ENCODE results near the gene TTC39B. TPM values are rescaled to one million over a fixed set of nuclear protein-coding genes. Genes with fewer than 3 reads are reported as not detected.

The TTC39B gene
- total and polyA plus RNA-seq, 2 donors (not counting 3 experiments of a cell fraction or from before 2014, with no cell fraction given): 1.0 to 5.4 TPM

DNA sequence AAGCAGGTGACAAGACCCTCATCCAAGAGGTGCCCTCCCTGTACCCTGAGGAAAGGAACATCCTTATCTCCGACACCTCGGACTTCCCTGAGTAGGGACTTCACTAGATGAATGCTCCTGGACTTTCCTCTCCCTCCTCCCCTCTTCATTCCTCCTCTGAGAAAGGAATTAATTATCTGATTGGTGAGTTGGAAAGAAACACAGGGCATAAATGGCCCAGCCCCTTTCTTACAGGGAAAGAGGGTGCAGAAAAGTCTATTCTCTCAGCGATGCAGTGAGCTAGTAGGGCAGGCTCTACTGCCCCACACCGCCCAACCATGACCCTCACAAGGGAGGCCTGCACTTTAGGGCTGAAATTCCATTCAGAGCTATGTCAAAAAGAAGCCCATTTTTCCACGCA, 87.5 kb downstream of the TTC39B start:
- Histone ChIP-seq H3K4me1 (ENCODE audit: control insufficient read depth, extremely low read depth, insufficient read depth, low read length) (no peaks in the 10 kb centered on the region), H3K36me3 (ENCODE audit: control insufficient read depth in 2 of 2, extremely low read depth in 1 of 2, insufficient read depth in 2 of 2, low read length in 2 of 2) (no peaks in the 10 kb centered on the region), H3K4me3 (replicated peaks in 1 of 3; ENCODE audit: insufficient read depth in 1 of 3, low read depth in 1 of 3, low read length in 3 of 3) (no peak overlapping the region), H3K27ac (ENCODE audit: insufficient read depth, low read depth, low read length) (no peak overlapping the region), H3K9ac (replicated peaks; ENCODE audit: extremely low read depth, insufficient read depth, low read length) (no peak overlapping the region), H2AFZ (ENCODE audit: low read depth, low read length) (no peak overlapping the region), H3K27me3 (ENCODE audit: control insufficient read depth in 2 of 2, insufficient read depth in 2 of 2, low read length in 2 of 2) (no peaks in the 10 kb centered on the region), H4K20me1 (replicated peaks; ENCODE audit: control insufficient read depth, extremely low read depth, insufficient read depth, low read length) (no peaks in the 10 kb centered on the region), H3K4me2 (ENCODE audit: insufficient read depth, low read length) (no peak overlapping the region), H3K9me1 (replicated peaks; ENCODE audit: control insufficient read depth, extremely low read depth, insufficient read depth, low read length) (no peaks in the 10 kb centered on the region), H3K9me3 (replicated peaks; ENCODE audit: control insufficient read depth, insufficient read depth, low read length) (no peaks in the 10 kb centered on the region), H3K79me2 (ENCODE audit: control insufficient read depth, insufficient read depth, low read length) (no peaks in the 10 kb centered on the region)
- DNase-seq (ENCODE audit: low read depth, low spot score): no peak
- dilution Hi-C loops (cut with MboI; ENCODE audit: extremely low pct_ligation_motif_present, low sequenced_read_pairs) (no loop called here), intact Hi-C loops (cut with micrococcal nuclease) (no loop called here)
- BruUV-seq (replicated peaks): no TSS peak
- ChIA-PET CTCF (interaction anchor here (0.7 to 1.9 kb wide), 3 partner anchors 8 to 16 kb away, joined by 3 to 7 read pairs (median 3); no protein-coding TSS in a partner anchor), POLR2A (no interaction called here)
- FAIRE-seq: no peak
- no peak for TF ChIP-seq FOS (IDR thresholded peaks at IDR 0.05; ENCODE audit: borderline replicate concordance, insufficient read depth, low read length)
- no peak for TF ChIP-seq MYC (IDR thresholded peaks at IDR 0.05; ENCODE audit: low read depth, low read length)
- TF ChIP-seq POLR2AphosphoS5 (IDR thresholded peaks at IDR 0.05; ENCODE audit: insufficient read depth, low read depth, low read length): no peak
- no peak for TF ChIP-seq POLR2A (IDR thresholded peaks at IDR 0.05; ENCODE audit: low read depth, low read length)
- TF ChIP-seq, protein P1, sequence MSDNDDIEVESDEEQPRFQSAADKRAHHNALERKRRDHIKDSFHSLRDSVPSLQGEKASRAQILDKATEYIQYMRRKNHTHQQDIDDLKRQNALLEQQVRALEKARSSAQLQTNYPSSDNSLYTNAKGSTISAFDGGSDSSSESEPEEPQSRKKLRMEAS (IDR thresholded peaks at IDR 0.05; ENCODE audit: insufficient read depth, insufficient read length): no peak
- no peak for TF ChIP-seq GATA2 (IDR thresholded peaks at IDR 0.05; ENCODE audit: insufficient read depth, insufficient read length, low read depth, low read length)
- no peak for TF ChIP-seq EZH2 (IDR thresholded peaks at IDR 0.05; ENCODE audit: borderline replicate concordance, low read depth, low read length, severe bottlenecking)
- TF ChIP-seq, protein P2, sequence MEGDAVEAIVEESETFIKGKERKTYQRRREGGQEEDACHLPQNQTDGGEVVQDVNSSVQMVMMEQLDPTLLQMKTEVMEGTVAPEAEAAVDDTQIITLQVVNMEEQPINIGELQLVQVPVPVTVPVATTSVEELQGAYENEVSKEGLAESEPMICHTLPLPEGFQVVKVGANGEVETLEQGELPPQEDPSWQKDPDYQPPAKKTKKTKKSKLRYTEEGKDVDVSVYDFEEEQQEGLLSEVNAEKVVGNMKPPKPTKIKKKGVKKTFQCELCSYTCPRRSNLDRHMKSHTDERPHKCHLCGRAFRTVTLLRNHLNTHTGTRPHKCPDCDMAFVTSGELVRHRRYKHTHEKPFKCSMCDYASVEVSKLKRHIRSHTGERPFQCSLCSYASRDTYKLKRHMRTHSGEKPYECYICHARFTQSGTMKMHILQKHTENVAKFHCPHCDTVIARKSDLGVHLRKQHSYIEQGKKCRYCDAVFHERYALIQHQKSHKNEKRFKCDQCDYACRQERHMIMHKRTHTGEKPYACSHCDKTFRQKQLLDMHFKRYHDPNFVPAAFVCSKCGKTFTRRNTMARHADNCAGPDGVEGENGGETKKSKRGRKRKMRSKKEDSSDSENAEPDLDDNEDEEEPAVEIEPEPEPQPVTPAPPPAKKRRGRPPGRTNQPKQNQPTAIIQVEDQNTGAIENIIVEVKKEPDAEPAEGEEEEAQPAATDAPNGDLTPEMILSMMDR (IDR thresholded peaks at IDR 0.05; ENCODE audit: extremely low read depth in 1 of 2, insufficient read depth in 1 of 2, low read depth in 1 of 2, low read length in 2 of 2): no peak
- TF ChIP-seq JUN (IDR thresholded peaks at IDR 0.05; ENCODE audit: borderline replicate concordance, insufficient read depth, insufficient read length, low read depth): no peak

Measured in endothelial cell of umbilical vein (primary cell).